Adrenal gland (tissue), 12 donors: ENCODE measurements around the gene ASB15. TPM values are rescaled to one million over a fixed set of nuclear protein-coding genes. Genes with fewer than 3 reads are reported as not detected.

Source experiments
- DNase-seq, 7 donors: peaks; one replicate each; pipeline ENCODE4 v3.0.0-alpha.2; 2019 to 2020
- H3K27ac ChIP-seq, 5 donors: fragments of 200-600 bp; sonication (generic) in 4 of 5; 1 replicate in 3 of 5; 2 replicates in 2 of 5; pipeline versions ENCODE4 v1.5.1 to v1.8.0; 2016 to 2020; ENCODE audit warnings: mild to moderate bottlenecking in 1 of 5
- H3K27me3 ChIP-seq: fragments of 200-600 bp; 2 replicates; pipeline ENCODE4 v1.8.0; 2021
- H3K36me3 ChIP-seq, 2 donors: fragments of 200-600 bp; replicated peaks in 1 of 2; 1 replicate in 1 of 2; 2 replicates in 1 of 2; pipeline versions ENCODE4 v1.5.1 to v1.8.0; 2018 to 2022
- H3K4me1 ChIP-seq, 2 donors: fragments of 200-600 bp; replicated peaks in 1 of 2; 1 replicate in 1 of 2; 2 replicates in 1 of 2; pipeline versions ENCODE4 v1.5.1 to v1.8.0; 2018 to 2021
- H3K4me3 ChIP-seq, 4 donors: fragments of 200-600 bp; sonication (generic) in 3 of 4; one replicate each; pipeline ENCODE4 v1.5.1; 2016 to 2018
- H3K9me3 ChIP-seq, 3 donors: fragments of 200-600 bp; sonication (generic) in 1 of 3; replicated peaks in 1 of 3; 1 replicate in 2 of 3; 2 replicates in 1 of 3; pipeline versions ENCODE4 v1.5.1 to v1.8.0; 2016 to 2021
- POLR2A ChIP-seq, 2 donors: fragments of 450-650 bp; IDR thresholded peaks; one replicate each; pipeline ENCODE4 v1.6.1; 2017; ENCODE audit warnings: antibody characterized with exemption in 2 of 2, mild to moderate bottlenecking in 2 of 2, moderate library complexity in 1 of 2
- WGBS, 4 donors: extraction: QIAGEN DNeasy Blood & Tissue Kit in 2 of 4; methylation state at CpG; one replicate each; pipeline versions ENCODE4 v1.1.5 to v1.1.7; 2013 to 2017; 5-methylcytosine and 5-hydroxymethylcytosine counted together
- intact Hi-C, 2 donors: fragments of 100-400 bp; cut with DNase I; formaldehyde crosslinking; loops; one replicate each; pipeline versions ENCODE4 v1.14.1 to v1.15.0; 2022 to 2023
- polyA plus RNA-seq, 3 donors: library from polyadenylated mRNA; stranded (reverse); fragments of 200-250 nt in 2 of 3; fragments of 350-450 nt in 1 of 3; fragmentation: Illumina TruSeq in 1 of 3; extraction: RNeasy Lipid Tissue Mini Kit (QIAGEN cat#74804) in 1 of 3; gene quantifications; one replicate each; pipeline ENCODE4 v1.2.3, GENCODE V29; 2013 to 2014
- total RNA-seq, 9 donors: library from RNA; depleted of rRNA in 4 of 9; stranded (reverse); fragments of >200 nt in 4 of 9; fragments of 120-200 nt in 1 of 9; fragmentation: NEBNext Ultra II Directional in 1 of 9; extraction: Animal tissue kit (Norgen Biotek cat#: 25700) in 1 of 9; gene quantifications; one replicate each; pipeline versions ENCODE4 v1.1.0 to v1.2.4, GENCODE V29; 2013 to 2023
- TF ChIP-seq, protein P1 (sequence below), 6 experiments: fragments of 450-650 bp in 4 of 6; fragments of 200-600 bp in 2 of 6; sonication (generic) in 1 of 6; IDR thresholded peaks; 1 replicate in 5 of 6; 2 replicates in 1 of 6; pipeline versions ENCODE4 v1.5.1 to v1.8.0; 2016 to 2021; ENCODE audit warnings: antibody characterized with exemption in 6 of 6, mild to moderate bottlenecking in 2 of 6, moderate library complexity in 1 of 6
- donor health status: healthy with polysubstance abuse.
- donor health status: Bipolar disorder and iron deficiency.
- donor health status: DM: yes; HTN: yes; CAD: no.
- donor health status: DM: no; HTN: no; CAD: no.
- donor health status: DM: no; HTN: no; CAD: no.
- donor health status: DM: yes; HTN: yes; CAD: no.

ASB15 gene
- total and polyA plus RNA-seq, 12 donors = not detected

DNA sequence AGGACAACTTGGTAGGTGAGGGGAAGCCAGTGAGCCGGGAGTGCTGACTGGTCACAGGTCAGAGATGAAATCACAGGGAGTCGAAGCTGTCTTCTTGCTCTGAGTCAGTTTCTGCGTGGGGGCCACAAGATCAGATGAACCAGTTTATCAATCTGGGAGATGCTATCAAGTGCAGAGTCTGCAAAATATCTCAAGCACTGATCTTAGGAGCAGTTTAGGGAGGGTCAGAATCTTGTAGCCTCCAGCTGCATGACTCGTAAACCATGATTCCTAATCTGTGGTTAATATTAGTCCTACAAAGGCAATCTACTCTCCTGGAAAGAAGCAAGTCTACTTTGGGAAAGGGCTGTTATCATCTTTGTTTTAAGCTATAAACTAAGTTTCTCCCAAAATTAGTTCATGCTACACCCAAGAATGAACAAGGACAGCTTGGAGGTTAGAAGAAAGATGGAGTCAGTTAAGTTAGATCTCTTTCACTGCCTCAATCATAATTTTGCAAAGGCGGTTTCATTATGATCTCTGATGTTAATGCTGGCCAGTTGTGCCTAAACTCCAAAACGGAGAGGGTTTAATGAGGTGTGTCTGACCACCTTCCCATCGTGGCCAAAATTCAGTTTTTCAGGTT, 45.6 kb downstream of the ASB15 start:
- no peak for DNase-seq
- no peaks in the 10 kb centered on the region for H3K9me3 ChIP-seq
- intact Hi-C loops = no loop called here
- 89 to 94% (median 92%) methylated on average over 7 of the region's 7 CpGs for WGBS, 4 donors
- no peak overlapping the region for H3K27ac ChIP-seq
- TF ChIP-seq POLR2A (IDR thresholded peaks at IDR 0.05) = no peak
- TF ChIP-seq, protein P1, sequence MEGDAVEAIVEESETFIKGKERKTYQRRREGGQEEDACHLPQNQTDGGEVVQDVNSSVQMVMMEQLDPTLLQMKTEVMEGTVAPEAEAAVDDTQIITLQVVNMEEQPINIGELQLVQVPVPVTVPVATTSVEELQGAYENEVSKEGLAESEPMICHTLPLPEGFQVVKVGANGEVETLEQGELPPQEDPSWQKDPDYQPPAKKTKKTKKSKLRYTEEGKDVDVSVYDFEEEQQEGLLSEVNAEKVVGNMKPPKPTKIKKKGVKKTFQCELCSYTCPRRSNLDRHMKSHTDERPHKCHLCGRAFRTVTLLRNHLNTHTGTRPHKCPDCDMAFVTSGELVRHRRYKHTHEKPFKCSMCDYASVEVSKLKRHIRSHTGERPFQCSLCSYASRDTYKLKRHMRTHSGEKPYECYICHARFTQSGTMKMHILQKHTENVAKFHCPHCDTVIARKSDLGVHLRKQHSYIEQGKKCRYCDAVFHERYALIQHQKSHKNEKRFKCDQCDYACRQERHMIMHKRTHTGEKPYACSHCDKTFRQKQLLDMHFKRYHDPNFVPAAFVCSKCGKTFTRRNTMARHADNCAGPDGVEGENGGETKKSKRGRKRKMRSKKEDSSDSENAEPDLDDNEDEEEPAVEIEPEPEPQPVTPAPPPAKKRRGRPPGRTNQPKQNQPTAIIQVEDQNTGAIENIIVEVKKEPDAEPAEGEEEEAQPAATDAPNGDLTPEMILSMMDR (IDR thresholded peaks at IDR 0.05) = no peak
- H3K27me3 ChIP-seq = no peaks in the 10 kb centered on the region
- no peak overlapping the region for H3K4me3 ChIP-seq
- peaks cover 22 to 25% of the 10 kb centered on the region in 2 donors for H3K4me1 ChIP-seq
- H3K36me3 ChIP-seq = no peaks in the 10 kb centered on the region

DNA sequence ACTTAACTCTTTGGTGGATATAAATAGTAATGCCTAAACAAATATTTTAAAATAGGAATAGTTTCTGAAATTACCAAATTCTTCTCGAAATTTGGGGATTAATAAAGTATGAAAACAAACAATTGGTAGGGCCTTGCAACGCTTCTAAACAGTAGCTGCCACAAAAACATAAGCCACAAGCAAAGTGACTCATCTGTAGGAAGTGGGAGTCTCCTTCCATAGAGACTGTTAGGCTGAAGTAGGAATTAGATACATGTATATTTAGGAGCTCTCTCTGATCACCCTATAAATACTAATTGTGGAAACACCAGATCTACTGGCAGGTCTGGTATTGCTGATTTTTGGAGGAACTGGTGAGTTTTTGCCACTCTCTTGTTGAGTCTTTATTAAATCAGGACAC, 48.3 kb downstream of the ASB15 start:
- no peaks in the 10 kb centered on the region for H3K27me3 ChIP-seq
- DNase-seq = no peak
- H3K36me3 ChIP-seq = no peaks in the 10 kb centered on the region
- intact Hi-C loops = no loop called here
- H3K27ac ChIP-seq = no peak overlapping the region
- no peak overlapping the region for H3K4me3 ChIP-seq
- peaks cover 7 to 12% of the 10 kb centered on the region in 2 donors for H3K4me1 ChIP-seq
- TF ChIP-seq, protein P1 (IDR thresholded peaks at IDR 0.05) = no peak
- no peak for TF ChIP-seq POLR2A (IDR thresholded peaks at IDR 0.05)
- H3K9me3 ChIP-seq = no peaks in the 10 kb centered on the region
- 77 to 87% (median 79%) methylated on average over 2 of the region's 2 CpGs for WGBS, 4 donors

DNA sequence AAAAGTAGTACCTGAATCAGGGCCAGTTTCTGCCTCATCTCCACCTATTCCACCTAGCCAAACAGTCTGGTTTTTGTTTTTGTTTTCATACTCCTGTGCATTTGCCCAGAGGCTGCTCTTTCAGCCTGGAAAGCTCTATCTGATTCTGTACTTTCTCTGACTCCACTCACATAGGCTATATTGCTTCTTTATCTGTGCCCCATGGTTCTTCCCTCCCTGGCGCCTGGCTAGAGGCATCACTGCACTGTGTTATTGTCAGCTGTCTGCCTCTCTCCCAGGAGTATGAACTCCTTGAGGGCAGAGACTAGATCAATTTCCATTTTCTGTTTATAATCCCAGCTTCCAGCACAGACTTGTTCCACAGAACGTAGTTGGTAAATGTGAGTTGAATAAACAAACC, 49.0 kb downstream of the ASB15 start:
- intact Hi-C loops = no loop called here
- Histone ChIP-seq H3K9me3 (no peaks in the 10 kb centered on the region), H3K4me3 (no peak overlapping the region), H3K27me3 (no peaks in the 10 kb centered on the region), H3K36me3 (no peaks in the 10 kb centered on the region), H3K4me1 (peaks cover 5 to 7% of the 10 kb centered on the region in 2 donors), H3K27ac (no peak overlapping the region)
- 78 to 88% (median 84%) methylated on average over 2 of the region's 2 CpGs for WGBS, 4 donors
- DNase-seq = no peak
- TF ChIP-seq, protein P1 (IDR thresholded peaks at IDR 0.05) = no peak
- TF ChIP-seq POLR2A (IDR thresholded peaks at IDR 0.05) = no peak

DNA sequence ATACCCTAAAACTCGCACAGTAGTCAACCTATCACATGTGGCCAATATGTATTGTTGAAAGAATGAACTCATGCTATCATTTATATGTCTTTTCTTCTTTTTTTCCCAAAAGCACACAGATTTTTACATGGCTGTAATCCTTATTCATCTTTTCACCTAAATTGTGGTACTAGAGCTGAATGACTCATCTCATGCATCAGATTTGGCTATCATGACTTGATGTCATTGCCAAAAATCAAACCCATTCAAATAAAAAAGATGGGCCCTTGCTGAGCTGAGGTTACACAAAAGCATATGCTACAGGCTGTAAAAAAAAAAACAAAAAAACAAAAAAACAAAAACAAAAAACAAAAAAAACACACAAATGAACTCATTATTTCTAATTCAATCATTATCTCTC, 50.8 kb downstream of the ASB15 start:
- H3K9me3 ChIP-seq = no peaks in the 10 kb centered on the region
- no peaks in the 10 kb centered on the region for H3K27me3 ChIP-seq
- no peaks in the 10 kb centered on the region for H3K36me3 ChIP-seq
- no peak overlapping the region for H3K4me3 ChIP-seq
- DNase-seq = no peak
- no peak for TF ChIP-seq POLR2A (IDR thresholded peaks at IDR 0.05)
- TF ChIP-seq, protein P1 (IDR thresholded peaks at IDR 0.05) = no peak
- WGBS, 4 donors = 94 to 100% (median 96%) methylated on average over 1 of the region's 1 CpG
- H3K27ac ChIP-seq = no peak overlapping the region
- no peaks in the 10 kb centered on the region for H3K4me1 ChIP-seq
- intact Hi-C loops = no loop called here
